Endothelial cell of umbilical vein (primary cell): Measurements from ENCODE around the gene C2orf81. TPM values are rescaled to one million over a fixed set of nuclear protein-coding genes. Genes with fewer than 3 reads are reported as not detected.

ENCODE experiments used
- BruUV-seq: library from RNA; stranded (reverse); fragments of 400-500 nt; replicated peaks from 2 replicates; lab custom pipeline; 2021; lab: Mats Ljungman, UMichigan
- CTCF ChIA-PET: fragments of 300-600, 350-600 bp; sonication (Branson Sonifier 250); formaldehyde crosslinking; loops from one replicate; lab custom pipeline; 2021; ENCODE audit warnings: antibody characterized with exemption, inconsistent platforms; lab: Charles Lee
- POLR2A ChIA-PET: fragments of 300-600, 350-600 bp; sonication (Branson Sonifier 250); formaldehyde crosslinking; loops from one replicate; lab custom pipeline; 2021; ENCODE audit warnings: antibody characterized with exemption, inconsistent platforms; lab: Charles Lee
- DNase-seq: peaks from one replicate; pipeline ENCODE4 v3.0.0-alpha.2; 2011; ENCODE audit warnings: low read depth, low spot score
- FAIRE-seq: peaks from 2 replicates; lab custom pipeline; 2011; peaks lifted over from hg19 to GRCh38; lab: Jason Lieb, UNC
- H2AFZ ChIP-seq: 2 replicates; pipeline ENCODE4 v1.6.0; 2012; ENCODE audit warnings: low read depth, low read length, control low read depth, inconsistent platforms
- H3K27ac ChIP-seq: 2 replicates; pipeline ENCODE4 v1.5.1; 2011; ENCODE audit warnings: low read depth, mild to moderate bottlenecking, control low read depth, low read length, moderate library complexity; ENCODE audit not compliant: insufficient read depth
- H3K27me3 ChIP-seq, 2 experiments: 2 replicates each; pipeline versions ENCODE4 v1.6.0 to v1.6.1; 2011; ENCODE audit warnings: low read length in 2 of 2, mixed read lengths in 1 of 2; ENCODE audit not compliant: control insufficient read depth in 2 of 2, insufficient read depth in 2 of 2
- H3K36me3 ChIP-seq, 2 experiments: 2 replicates in 1 of 2; 3 replicates in 1 of 2; pipeline ENCODE4 v1.5.1; 2011; ENCODE audit warnings: low read length in 2 of 2, mild to moderate bottlenecking in 1 of 2, moderate library complexity in 1 of 2; ENCODE audit not compliant: control insufficient read depth in 2 of 2, insufficient read depth in 2 of 2; ENCODE audit errors: extremely low read depth in 1 of 2
- H3K4me1 ChIP-seq: 3 replicates; pipeline ENCODE4 v1.5.1; 2011; ENCODE audit warnings: mild to moderate bottlenecking, low read length; ENCODE audit not compliant: control insufficient read depth, insufficient read depth; ENCODE audit errors: extremely low read depth
- H3K4me2 ChIP-seq: 2 replicates; pipeline ENCODE4 v1.6.1; 2011; ENCODE audit warnings: low read length, control low read depth, mixed read lengths; ENCODE audit not compliant: insufficient read depth
- H3K4me3 ChIP-seq, 3 experiments: fragments of 200-600 bp in 1 of 3; sonication (generic), shearing (Covaris generic) in 1 of 3; replicated peaks in 1 of 3; 2 replicates each; pipeline ENCODE4 v1.5.1; 2011 to 2016; ENCODE audit warnings: control low read depth in 3 of 3, low read length in 3 of 3, mild to moderate bottlenecking in 2 of 3, inconsistent platforms in 1 of 3, low read depth in 1 of 3, moderate library complexity in 1 of 3; ENCODE audit not compliant: insufficient read depth in 1 of 3
- H3K79me2 ChIP-seq: 2 replicates; pipeline ENCODE4 v1.6.0; 2012; ENCODE audit warnings: low read length, inconsistent platforms; ENCODE audit not compliant: control insufficient read depth, insufficient read depth
- H3K9ac ChIP-seq: replicated peaks from 2 replicates; pipeline ENCODE3; 2011; ENCODE audit warnings: low read length, control low read depth; ENCODE audit not compliant: insufficient read depth; ENCODE audit errors: extremely low read depth
- H3K9me1 ChIP-seq: replicated peaks from 3 replicates; pipeline ENCODE4 v1.6.0; 2011; ENCODE audit warnings: mild to moderate bottlenecking, low read length; ENCODE audit not compliant: control insufficient read depth, insufficient read depth; ENCODE audit errors: extremely low read depth
- H3K9me3 ChIP-seq: replicated peaks from 2 replicates; pipeline ENCODE4 v1.5.1; 2012; ENCODE audit warnings: low read length, inconsistent platforms; ENCODE audit not compliant: control insufficient read depth, insufficient read depth
- H4K20me1 ChIP-seq: replicated peaks from 2 replicates; pipeline ENCODE3; 2011; ENCODE audit warnings: mild to moderate bottlenecking, low read length; ENCODE audit not compliant: control insufficient read depth, insufficient read depth; ENCODE audit errors: extremely low read depth
- EZH2 ChIP-seq: IDR thresholded peaks from 2 replicates; pipeline ENCODE4 v1.6.1; 2012; ENCODE audit warnings: borderline replicate concordance, low read depth, mild to moderate bottlenecking, moderate library complexity, low read length, inconsistent platforms; ENCODE audit not compliant: severe bottlenecking
- FOS ChIP-seq: IDR thresholded peaks from 2 replicates; pipeline ENCODE4 v1.6.1; 2011; ENCODE audit warnings: mild to moderate bottlenecking, low read length, moderate library complexity, borderline replicate concordance; ENCODE audit not compliant: insufficient read depth
- GATA2 ChIP-seq: IDR thresholded peaks from 2 replicates; pipeline ENCODE4 v1.7.0; 2011; ENCODE audit warnings: low read depth, mild to moderate bottlenecking, moderate library complexity, mixed read lengths, low read length; ENCODE audit not compliant: insufficient read length, insufficient read depth
- JUN ChIP-seq: IDR thresholded peaks from 2 replicates; pipeline ENCODE4 v1.6.1; 2011; ENCODE audit warnings: borderline replicate concordance, low read depth; ENCODE audit not compliant: insufficient read length, insufficient read depth
- MAX ChIP-seq: IDR thresholded peaks from 2 replicates; pipeline ENCODE4 v1.6.1; 2011; ENCODE audit not compliant: insufficient read depth, insufficient read length
- MYC ChIP-seq: IDR thresholded peaks from one replicate; pipeline ENCODE4 v1.6.1; 2011; ENCODE audit warnings: mild to moderate bottlenecking, low read depth, low read length
- POLR2A ChIP-seq: IDR thresholded peaks from 2 replicates; pipeline ENCODE4 v1.6.1; 2012; ENCODE audit warnings: low read depth, mild to moderate bottlenecking, control low read depth, low read length
- POLR2AphosphoS5 ChIP-seq: IDR thresholded peaks from 2 replicates; pipeline ENCODE4 v1.6.1; 2012; ENCODE audit warnings: low read depth, mild to moderate bottlenecking, control low read depth, low read length, moderate library complexity; ENCODE audit not compliant: insufficient read depth
- dilution Hi-C: fragments of 300-500 bp; cut with MboI; formaldehyde crosslinking; loops from one replicate; pipeline ENCODE4 v1.15.0; 2019; ENCODE audit warnings: low sequenced_read_pairs; ENCODE audit not compliant: extremely low pct_ligation_motif_present
- intact Hi-C: fragments of 100-400 bp; cut with micrococcal nuclease; formaldehyde crosslinking; loops from one replicate; pipeline ENCODE4 v1.10.0; 2022
- polyA plus RNA-seq, 4 experiments: library from polyadenylated mRNA; depleted of rRNA in 3 of 4; stranded (reverse) in 3 of 4; unstranded in 1 of 4; fragments of >200 nt; gene quantifications; 2 replicates each; pipeline versions ENCODE4 v1.2.1 to v1.2.3, GENCODE V29; 2011 to 2012; ENCODE audit warnings: missing spikeins in 1 of 4
- total RNA-seq: library from RNA; stranded (reverse); gene quantifications from 2 replicates; pipeline ENCODE4 v1.2.3, GENCODE V29; 2021
- TF ChIP-seq, protein P1 (sequence below), 2 donors: IDR thresholded peaks; 1 replicate in 1 of 2; 2 replicates in 1 of 2; pipeline ENCODE4 v1.5.1; 2011; ENCODE audit warnings: low read length in 2 of 2, mild to moderate bottlenecking in 2 of 2, moderate library complexity in 2 of 2, control low read depth in 1 of 2, inconsistent platforms in 1 of 2, low read depth in 1 of 2; ENCODE audit not compliant: insufficient read depth in 1 of 2; ENCODE audit errors: extremely low read depth in 1 of 2

The C2orf81 gene
- total and polyA plus RNA-seq, 2 donors (not counting 3 experiments of a cell fraction or from before 2014, with no cell fraction given), result 0.17 to 0.71 TPM

GRCh38 chr2:74413001-74413698 is 8.3 kb downstream of the C2orf81 start:
- H3K27ac ChIP-seq, result no peak overlapping the region
- no peak for DNase-seq
- intact Hi-C loops (no loop called here), dilution Hi-C loops (no loop called here)
- H3K36me3 ChIP-seq, result no peaks in the 10 kb centered on the region
- TF ChIP-seq MYC (no peak), POLR2AphosphoS5 (no peak), GATA2 (no peak), JUN (no peak), MAX (no peak), EZH2 (no peak), POLR2A (no peak), FOS (no peak)
- TF ChIP-seq, protein P1, sequence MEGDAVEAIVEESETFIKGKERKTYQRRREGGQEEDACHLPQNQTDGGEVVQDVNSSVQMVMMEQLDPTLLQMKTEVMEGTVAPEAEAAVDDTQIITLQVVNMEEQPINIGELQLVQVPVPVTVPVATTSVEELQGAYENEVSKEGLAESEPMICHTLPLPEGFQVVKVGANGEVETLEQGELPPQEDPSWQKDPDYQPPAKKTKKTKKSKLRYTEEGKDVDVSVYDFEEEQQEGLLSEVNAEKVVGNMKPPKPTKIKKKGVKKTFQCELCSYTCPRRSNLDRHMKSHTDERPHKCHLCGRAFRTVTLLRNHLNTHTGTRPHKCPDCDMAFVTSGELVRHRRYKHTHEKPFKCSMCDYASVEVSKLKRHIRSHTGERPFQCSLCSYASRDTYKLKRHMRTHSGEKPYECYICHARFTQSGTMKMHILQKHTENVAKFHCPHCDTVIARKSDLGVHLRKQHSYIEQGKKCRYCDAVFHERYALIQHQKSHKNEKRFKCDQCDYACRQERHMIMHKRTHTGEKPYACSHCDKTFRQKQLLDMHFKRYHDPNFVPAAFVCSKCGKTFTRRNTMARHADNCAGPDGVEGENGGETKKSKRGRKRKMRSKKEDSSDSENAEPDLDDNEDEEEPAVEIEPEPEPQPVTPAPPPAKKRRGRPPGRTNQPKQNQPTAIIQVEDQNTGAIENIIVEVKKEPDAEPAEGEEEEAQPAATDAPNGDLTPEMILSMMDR (IDR thresholded peaks at IDR 0.05; ENCODE audit: extremely low read depth in 1 of 2, insufficient read depth in 1 of 2, low read depth in 1 of 2, low read length in 2 of 2), result no peak
- H2AFZ ChIP-seq, result no peak overlapping the region
- no peaks in the 10 kb centered on the region for H4K20me1 ChIP-seq
- no peak overlapping the region for H3K4me3 ChIP-seq
- no TSS peak for BruUV-seq
- H3K9me1 ChIP-seq, result no peaks in the 10 kb centered on the region
- H3K4me1 ChIP-seq, result peaks cover 6% of the 10 kb centered on the region
- POLR2A ChIA-PET, result no interaction called here
- no peaks in the 10 kb centered on the region for H3K9me3 ChIP-seq
- H3K4me2 ChIP-seq, result no peak overlapping the region
- H3K9ac ChIP-seq, result no peak overlapping the region
- CTCF ChIA-PET, result no interaction called here
- peaks cover 33 to 35% of the 10 kb centered on the region in 2 experiments for H3K27me3 ChIP-seq
- no peaks in the 10 kb centered on the region for H3K79me2 ChIP-seq
- FAIRE-seq, result no peak
